Tibial artery (tissue), 4 donors: ENCODE results near the gene VANGL2.

Experiments used
- DNase-seq, 2 donors: peaks; one replicate each; pipeline ENCODE4 v3.0.0-alpha.2; 2019
- H3K27ac ChIP-seq, 2 donors: fragments of 200-600 bp; sonication (generic) in 1 of 2; 1 replicate in 1 of 2; 2 replicates in 1 of 2; pipeline ENCODE4 v1.5.1; 2018 to 2019; ENCODE audit warnings: mild to moderate bottlenecking in 1 of 2
- H3K27me3 ChIP-seq, 2 donors: fragments of 200-600 bp; sonication (generic) in 1 of 2; one replicate each; pipeline versions ENCODE4 v1.5.1 to v1.6.0; 2016 to 2019
- H3K36me3 ChIP-seq, 3 donors: fragments of 200-600 bp; sonication (generic) in 2 of 3; one replicate each; pipeline ENCODE4 v1.5.1; 2016 to 2019; ENCODE audit warnings: mild to moderate bottlenecking in 2 of 3
- H3K4me1 ChIP-seq, 4 donors: fragments of 200-600 bp; sonication (generic) in 2 of 4; 1 replicate in 3 of 4; 2 replicates in 1 of 4; pipeline ENCODE4 v1.5.1; 2016 to 2019
- H3K4me3 ChIP-seq, 2 donors: fragments of 200-600 bp; sonication (generic) in 1 of 2; 1 replicate in 1 of 2; 2 replicates in 1 of 2; pipeline ENCODE4 v1.5.1; 2018 to 2019; ENCODE audit warnings: mild to moderate bottlenecking in 2 of 2
- H3K9me3 ChIP-seq, 3 donors: fragments of 200-600 bp; sonication (generic) in 1 of 3; one replicate each; pipeline ENCODE4 v1.5.1; 2016 to 2019
- intact Hi-C: fragments of 100-400 bp; cut with DNase I; formaldehyde crosslinking; loops from one replicate; pipeline ENCODE4 v1.15.0; 2023; ENCODE audit warnings: low total_unique reads
- TF ChIP-seq, protein P1 (sequence below), 2 experiments: fragments of 200-600 bp in 1 of 2; fragments of 450-650 bp in 1 of 2; IDR thresholded peaks; one replicate each; pipeline ENCODE4 v1.5.1; 2017 to 2019; ENCODE audit warnings: antibody characterized with exemption in 2 of 2, mild to moderate bottlenecking in 1 of 2, moderate library complexity in 1 of 2

Gene VANGL2

DNA sequence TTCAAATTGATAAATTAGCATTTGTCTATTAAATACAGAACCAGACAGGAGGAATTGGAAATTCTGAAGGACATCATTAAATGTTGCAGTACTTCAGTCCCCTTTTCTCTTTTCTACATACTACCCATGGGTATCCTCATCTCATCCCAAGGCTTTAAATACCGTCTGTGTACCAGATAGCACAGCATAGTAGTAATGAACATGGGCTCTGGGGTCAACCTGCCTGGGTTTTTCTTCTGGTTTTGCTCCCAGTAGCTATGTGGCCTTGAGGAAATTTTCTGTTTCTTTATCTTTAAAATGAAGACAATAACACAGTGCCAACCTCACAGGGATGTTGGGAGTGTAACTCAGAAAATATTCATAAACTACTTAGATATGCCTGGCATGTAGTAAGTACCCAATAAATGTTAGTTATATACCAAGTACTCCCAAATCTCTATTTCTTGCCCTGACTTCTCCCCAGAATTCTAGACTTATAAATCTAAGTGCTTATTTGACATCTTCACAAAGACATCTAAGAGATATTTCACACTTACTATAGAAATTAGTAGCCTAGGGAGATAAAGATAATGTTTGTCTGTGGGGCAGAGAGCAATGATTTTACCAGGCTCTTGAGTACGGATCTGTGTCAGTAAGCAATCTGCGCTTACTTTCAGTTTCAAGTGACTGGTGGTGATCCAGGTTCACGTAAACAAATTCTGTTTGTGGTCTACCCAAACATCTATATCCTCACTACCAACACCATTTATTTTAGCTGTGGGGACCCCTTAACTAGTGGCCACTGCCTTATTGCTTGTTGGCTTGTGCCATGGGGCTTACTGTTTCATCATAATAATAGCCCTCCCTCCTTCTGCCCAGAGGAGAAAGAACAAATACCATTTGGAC is 37.3 kb downstream of the VANGL2 start:
- Histone ChIP-seq H3K9me3 (no peaks in the 10 kb centered on the region), H3K36me3 (no peaks in the 10 kb centered on the region), H3K27me3 (no peaks in the 10 kb centered on the region), H3K4me3 (no peak overlapping the region), H3K4me1 (no peaks in the 10 kb centered on the region), H3K27ac (no peak overlapping the region)
- intact Hi-C loops: no loop called here
- DNase-seq: no peak
- TF ChIP-seq, protein P1, sequence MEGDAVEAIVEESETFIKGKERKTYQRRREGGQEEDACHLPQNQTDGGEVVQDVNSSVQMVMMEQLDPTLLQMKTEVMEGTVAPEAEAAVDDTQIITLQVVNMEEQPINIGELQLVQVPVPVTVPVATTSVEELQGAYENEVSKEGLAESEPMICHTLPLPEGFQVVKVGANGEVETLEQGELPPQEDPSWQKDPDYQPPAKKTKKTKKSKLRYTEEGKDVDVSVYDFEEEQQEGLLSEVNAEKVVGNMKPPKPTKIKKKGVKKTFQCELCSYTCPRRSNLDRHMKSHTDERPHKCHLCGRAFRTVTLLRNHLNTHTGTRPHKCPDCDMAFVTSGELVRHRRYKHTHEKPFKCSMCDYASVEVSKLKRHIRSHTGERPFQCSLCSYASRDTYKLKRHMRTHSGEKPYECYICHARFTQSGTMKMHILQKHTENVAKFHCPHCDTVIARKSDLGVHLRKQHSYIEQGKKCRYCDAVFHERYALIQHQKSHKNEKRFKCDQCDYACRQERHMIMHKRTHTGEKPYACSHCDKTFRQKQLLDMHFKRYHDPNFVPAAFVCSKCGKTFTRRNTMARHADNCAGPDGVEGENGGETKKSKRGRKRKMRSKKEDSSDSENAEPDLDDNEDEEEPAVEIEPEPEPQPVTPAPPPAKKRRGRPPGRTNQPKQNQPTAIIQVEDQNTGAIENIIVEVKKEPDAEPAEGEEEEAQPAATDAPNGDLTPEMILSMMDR (IDR thresholded peaks at IDR 0.05): no peak

DNA sequence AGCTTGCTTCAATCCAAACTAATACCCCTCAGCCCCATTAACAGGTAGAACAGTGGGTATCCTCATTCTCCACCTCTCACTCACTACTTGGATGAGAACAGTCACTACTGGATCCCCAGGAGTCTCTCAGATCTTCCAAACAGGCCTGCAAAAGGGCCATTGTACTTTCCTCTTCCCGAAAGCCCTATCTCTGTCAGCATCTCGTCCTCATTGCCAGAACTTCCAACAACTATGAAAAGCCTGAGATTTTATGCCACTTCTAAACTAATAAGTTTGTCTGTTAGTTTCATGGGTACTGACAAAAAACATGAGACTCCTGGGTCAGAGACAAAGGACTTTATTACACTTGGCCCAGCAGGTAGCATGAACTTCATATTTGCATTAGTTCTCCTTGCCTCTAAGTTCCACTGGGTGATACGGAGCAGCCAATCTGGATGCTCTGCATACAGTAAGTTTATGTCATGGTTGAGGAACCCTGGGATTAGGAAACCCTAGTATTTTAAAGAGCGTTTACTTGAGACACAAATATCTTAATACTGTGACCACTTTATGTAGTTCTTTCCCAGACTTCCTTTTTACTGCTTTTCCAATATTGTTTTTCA is 38.1 kb downstream of the VANGL2 start:
- no peak overlapping the region for H3K4me3 ChIP-seq
- H3K27me3 ChIP-seq: no peaks in the 10 kb centered on the region
- H3K36me3 ChIP-seq: no peaks in the 10 kb centered on the region
- H3K9me3 ChIP-seq: no peaks in the 10 kb centered on the region
- intact Hi-C loops: no loop called here
- no peaks in the 10 kb centered on the region for H3K4me1 ChIP-seq
- no peak overlapping the region for H3K27ac ChIP-seq
- no peak for DNase-seq
- TF ChIP-seq, protein P1 (IDR thresholded peaks at IDR 0.05): no peak

DNA sequence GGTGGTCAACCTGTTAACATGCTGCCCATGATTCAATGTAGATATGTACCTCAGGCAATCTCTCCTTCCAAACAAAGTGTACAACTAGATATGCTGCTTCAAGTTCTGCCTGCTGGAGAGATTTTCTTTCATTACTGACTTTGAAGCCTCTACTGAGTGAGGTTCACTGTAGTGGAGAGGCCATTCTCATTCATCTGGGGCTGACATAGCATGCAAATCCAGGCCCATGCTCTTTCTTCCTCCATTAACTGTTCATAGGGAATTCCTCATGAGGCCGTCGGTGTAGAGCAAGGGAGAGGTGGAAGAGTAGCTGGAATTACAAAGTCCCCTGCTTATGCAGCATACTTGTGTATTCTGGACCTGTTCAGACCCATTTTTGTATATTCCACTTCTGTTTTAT is 38.6 kb downstream of the VANGL2 start:
- Histone ChIP-seq H3K9me3 (no peaks in the 10 kb centered on the region), H3K27ac (no peak overlapping the region), H3K27me3 (no peaks in the 10 kb centered on the region), H3K36me3 (no peaks in the 10 kb centered on the region), H3K4me3 (no peak overlapping the region), H3K4me1 (no peaks in the 10 kb centered on the region)
- TF ChIP-seq, protein P1 (IDR thresholded peaks at IDR 0.05): no peak
- intact Hi-C loops: no loop called here
- no peak for DNase-seq

DNA sequence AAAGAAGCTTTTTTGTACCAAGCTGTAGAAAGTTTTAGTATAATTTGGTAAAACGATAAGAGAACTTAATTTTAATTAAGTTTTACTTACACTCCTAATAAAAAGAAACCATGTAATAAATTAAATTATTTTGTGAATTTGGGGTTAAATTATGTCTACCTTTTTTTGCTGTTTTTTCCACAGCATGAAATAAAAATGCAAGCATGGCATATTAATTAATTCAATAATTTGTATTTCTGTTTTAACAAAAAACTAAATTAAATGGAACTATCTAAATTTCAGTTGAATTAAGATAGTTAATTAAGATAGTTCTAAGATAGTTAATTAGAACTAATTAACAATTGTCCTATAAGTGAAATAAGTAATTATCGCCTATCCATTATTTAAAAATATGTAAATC is 39.4 kb downstream of the VANGL2 start:
- H3K27me3 ChIP-seq: no peaks in the 10 kb centered on the region

DNA sequence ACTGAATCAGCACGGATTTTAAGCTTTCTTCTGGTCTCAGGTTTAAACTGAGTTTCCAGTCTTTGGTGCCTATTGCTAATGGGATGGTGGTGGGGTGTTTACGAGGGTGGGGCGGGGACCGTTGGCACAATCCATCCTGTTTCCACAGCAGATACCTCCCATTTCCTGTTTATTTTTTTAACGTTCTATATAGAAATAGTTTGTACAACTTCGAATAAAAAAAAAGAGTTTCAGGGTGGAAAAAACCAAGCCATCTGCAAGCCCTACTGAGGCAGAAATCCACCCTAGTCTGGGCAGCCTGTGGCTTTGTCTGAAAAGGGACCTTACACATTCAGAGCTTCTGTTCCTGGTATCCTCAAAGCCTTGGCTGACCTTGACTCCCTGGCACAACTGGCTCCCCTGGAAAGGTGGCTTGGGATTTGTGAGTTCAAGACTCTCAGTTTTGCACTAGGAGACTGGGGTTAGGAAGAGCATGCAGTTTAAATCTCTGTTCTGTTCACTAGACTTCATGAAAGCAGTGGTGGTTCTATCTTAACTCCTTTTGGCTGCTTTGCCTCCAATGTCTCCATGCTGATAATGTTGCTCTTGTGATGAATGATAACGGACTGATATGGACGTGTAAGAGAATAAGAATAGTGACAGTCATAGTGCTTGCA is 46.7 kb downstream of the VANGL2 start:
- H3K27me3 ChIP-seq: peaks cover 0 to 3% of the 10 kb centered on the region in 2 donors
- no peaks in the 10 kb centered on the region for H3K36me3 ChIP-seq
- no peak overlapping the region for H3K27ac ChIP-seq
- intact Hi-C loops: no loop called here
- DNase-seq: no peak
- TF ChIP-seq, protein P1 (IDR thresholded peaks at IDR 0.05): no peak
- H3K9me3 ChIP-seq: no peaks in the 10 kb centered on the region
- no peaks in the 10 kb centered on the region for H3K4me1 ChIP-seq
- no peak overlapping the region for H3K4me3 ChIP-seq

More for the DNA sequence above, 39.4 kb downstream of the VANGL2 start:
- Histone ChIP-seq H3K36me3 (no peaks in the 10 kb centered on the region), H3K4me3 (no peak overlapping the region), H3K9me3 (no peaks in the 10 kb centered on the region), H3K4me1 (no peaks in the 10 kb centered on the region), H3K27ac (no peak overlapping the region)
- TF ChIP-seq, protein P1 (IDR thresholded peaks at IDR 0.05): no peak
- intact Hi-C loops: no loop called here
- DNase-seq: no peak
